Activated CD4-positive, alpha-beta T cell treated with anti-CD3 and anti-CD28 coated beads for 24 hours (primary cell): ENCODE data around the gene ZNF189.

Source experiments
- DNase-seq, 2 donors: peaks; one replicate each; pipeline ENCODE4 v3.0.0-alpha.2; 2020; ENCODE audit warnings: low read depth in 2 of 2

The ZNF189 gene

GRCh38 chr9:101449071-101449721 is 50.5 kb downstream of the ZNF189 start:
- peak in 1 of 2 donors; percentile 32 for DNase-seq

GRCh38 chr9:101450931-101451330 is 52.3 kb downstream of the ZNF189 start:
- no peak for DNase-seq

GRCh38 chr9:101451498-101451897 is 52.8 kb downstream of the ZNF189 start:
- DNase-seq: no peak

- DNase-seq: no peak
Observed at GRCh38 chr9:101453776-101454570, 55.3 kb downstream of the ZNF189 start.

DNA sequence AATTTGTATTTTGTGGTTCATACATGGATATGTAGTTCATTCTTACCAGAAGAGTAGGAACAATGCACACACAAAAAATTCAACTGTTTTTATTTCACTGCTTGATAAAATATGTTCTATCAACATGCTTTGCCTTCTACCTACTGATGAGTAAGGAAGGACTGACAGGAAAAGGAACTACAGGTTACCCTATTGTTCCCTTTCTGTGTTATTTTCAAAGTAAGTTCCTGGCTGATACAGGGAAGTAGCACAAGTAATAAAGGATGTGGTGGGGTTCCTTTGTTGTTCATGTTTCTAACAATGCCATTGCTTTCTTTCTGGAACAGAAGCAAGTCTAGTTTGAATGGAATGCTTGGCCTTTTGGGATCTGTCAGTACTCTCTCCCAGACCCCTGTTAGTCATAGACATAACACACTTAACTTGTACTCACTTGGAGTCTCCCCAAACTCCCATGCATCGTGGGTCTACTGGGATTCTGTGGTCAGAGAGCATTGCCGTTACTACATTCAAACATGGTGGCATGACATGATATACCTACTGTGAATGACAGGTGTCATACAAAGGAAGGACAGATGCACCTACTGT is 57.1 kb downstream of the ZNF189 start:
- DNase-seq: no peak

DNA sequence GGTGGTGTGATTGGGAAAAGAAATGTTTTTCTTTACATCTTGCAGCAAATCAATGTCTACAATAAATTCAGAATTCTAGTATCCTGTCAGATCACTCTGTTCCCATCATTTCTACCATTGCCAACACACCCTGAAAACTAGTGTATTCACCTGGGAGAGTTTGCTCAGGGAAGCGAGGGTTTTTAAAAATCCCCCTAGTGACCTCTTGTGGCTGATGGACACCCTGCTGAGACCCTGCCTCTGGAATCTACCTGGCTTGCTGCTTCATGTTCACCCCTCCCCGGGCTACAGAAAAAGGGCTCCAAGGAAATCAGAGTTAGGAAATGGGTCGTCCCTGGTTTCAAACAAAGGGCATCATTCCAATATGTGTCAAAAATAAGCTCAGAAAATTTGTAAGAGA is 58.4 kb downstream of the ZNF189 start:
- no peak for DNase-seq

DNA sequence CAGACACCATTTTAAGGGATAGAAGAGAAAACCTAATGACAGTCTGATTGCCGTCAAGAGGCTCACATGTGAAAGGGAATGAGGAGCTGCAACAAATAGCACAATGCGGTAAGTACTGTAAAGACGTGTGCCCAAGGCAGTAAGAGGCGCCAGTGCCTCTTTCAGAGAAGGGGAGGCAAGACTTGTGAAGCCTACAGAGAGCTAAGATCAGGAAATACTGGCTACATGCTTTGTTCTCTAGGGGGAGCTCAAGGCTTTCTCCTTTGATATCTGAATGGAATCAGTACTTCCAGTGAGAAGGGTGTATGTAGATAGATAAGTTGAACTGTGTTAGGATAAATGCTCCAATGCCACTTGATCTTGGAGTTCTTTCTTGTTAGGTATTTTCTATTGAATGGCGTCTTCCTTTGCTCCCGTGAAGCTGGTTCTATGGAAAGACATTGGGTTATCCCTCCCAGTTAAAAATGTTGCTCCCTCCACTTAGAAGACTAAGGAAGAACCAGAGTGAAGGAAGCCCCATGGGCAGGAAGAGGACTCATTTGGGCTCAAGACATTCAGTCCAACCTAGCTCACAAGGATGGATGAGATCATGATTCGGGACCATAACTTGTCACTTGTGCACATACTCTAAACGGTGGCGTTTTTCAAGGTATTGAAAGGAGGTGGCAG is 60.4 kb downstream of the ZNF189 start:
- DNase-seq: no peak
